Vagina (tissue), 2 donors: ENCODE measurements around the gene RALGDS.

Experiments used
- POLR2A ChIP-seq, 2 donors: fragments of 450-650 bp; IDR thresholded peaks; one replicate each; pipeline ENCODE4 v1.6.1; 2017; ENCODE audit warnings: antibody characterized with exemption in 2 of 2, mild to moderate bottlenecking in 2 of 2, moderate library complexity in 2 of 2
- TF ChIP-seq, protein P1 (sequence below), 3 experiments: fragments of 450-650 bp in 2 of 3; fragments of 200-600 bp in 1 of 3; sonication (generic) in 1 of 3; IDR thresholded peaks; one replicate each; pipeline ENCODE4 v1.5.1; 2017 to 2019; ENCODE audit warnings: antibody characterized with exemption in 3 of 3, mild to moderate bottlenecking in 2 of 3, moderate library complexity in 2 of 3

DNA sequence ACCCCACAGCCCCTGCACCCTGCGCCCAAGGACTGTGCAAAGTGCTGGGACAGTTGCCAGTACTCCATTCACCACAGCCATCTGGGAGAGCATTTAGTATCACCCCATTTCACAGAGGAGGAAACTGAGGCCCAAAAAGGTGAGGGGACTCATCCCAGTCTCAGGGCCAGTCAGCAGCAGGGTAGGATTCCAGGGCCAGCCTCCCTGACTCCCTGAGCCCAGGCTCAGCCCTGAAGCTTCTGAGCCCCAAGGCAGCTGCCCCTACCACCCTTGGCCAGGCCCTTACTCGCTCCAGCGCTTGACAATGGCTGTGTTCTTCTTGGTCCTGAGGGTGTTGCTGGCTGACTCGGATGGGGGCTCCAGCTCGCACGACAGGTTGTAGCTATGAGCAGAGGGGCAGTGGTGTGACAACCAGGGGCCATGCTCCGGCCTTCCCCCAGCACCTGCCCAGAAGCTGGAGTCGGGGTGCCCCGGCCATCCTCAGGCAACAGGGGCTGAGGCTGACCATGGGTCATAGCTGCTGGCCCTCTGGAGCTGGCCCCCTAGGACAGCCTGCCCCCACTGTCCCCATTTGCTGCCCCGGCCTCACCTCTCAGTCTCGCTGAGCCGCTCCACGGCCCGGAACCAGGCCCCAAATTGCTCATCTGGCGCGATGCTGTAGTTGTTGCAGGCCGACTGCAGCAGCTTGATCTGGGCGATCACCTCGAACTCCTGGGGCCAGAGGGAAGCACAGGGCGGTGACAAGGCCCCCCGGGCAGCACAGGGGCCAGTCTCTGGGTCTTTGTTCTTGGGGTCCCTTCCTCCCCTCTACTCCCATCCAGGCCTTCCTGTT is 18.6 kb downstream of the RALGDS start:
- TF ChIP-seq POLR2A (IDR thresholded peaks at IDR 0.05): no peak
- TF ChIP-seq, protein P1, sequence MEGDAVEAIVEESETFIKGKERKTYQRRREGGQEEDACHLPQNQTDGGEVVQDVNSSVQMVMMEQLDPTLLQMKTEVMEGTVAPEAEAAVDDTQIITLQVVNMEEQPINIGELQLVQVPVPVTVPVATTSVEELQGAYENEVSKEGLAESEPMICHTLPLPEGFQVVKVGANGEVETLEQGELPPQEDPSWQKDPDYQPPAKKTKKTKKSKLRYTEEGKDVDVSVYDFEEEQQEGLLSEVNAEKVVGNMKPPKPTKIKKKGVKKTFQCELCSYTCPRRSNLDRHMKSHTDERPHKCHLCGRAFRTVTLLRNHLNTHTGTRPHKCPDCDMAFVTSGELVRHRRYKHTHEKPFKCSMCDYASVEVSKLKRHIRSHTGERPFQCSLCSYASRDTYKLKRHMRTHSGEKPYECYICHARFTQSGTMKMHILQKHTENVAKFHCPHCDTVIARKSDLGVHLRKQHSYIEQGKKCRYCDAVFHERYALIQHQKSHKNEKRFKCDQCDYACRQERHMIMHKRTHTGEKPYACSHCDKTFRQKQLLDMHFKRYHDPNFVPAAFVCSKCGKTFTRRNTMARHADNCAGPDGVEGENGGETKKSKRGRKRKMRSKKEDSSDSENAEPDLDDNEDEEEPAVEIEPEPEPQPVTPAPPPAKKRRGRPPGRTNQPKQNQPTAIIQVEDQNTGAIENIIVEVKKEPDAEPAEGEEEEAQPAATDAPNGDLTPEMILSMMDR (IDR thresholded peaks at IDR 0.05): no peak
